Prostate gland (tissue), 2 donors: ENCODE results near the gene RGS2.

Experiments used
- CTCF ChIP-seq, 4 experiments: fragments of 200-600 bp in 2 of 4; fragments of 450-650 bp in 2 of 4; sonication (generic) in 2 of 4; IDR thresholded peaks; 1 replicate in 3 of 4; 2 replicates in 1 of 4; pipeline ENCODE4 v1.5.1; 2016 to 2019; ENCODE audit warnings: antibody characterized with exemption in 4 of 4, mild to moderate bottlenecking in 2 of 4, moderate library complexity in 2 of 4
- POLR2A ChIP-seq: fragments of 450-650 bp; IDR thresholded peaks from one replicate; pipeline ENCODE4 v1.6.1; 2016; ENCODE audit warnings: antibody characterized with exemption, mild to moderate bottlenecking
- POLR2AphosphoS5 ChIP-seq: sonication (generic); formaldehyde crosslinking; IDR thresholded peaks from one replicate; pipeline ENCODE4 v1.6.1; 2017; ENCODE audit warnings: antibody characterized with exemption

- TF ChIP-seq CTCF (IDR thresholded peaks at IDR 0.05): no peak
- TF ChIP-seq POLR2AphosphoS5: no peak
- TF ChIP-seq POLR2A: no peak
Measured at GRCh38 chr1:192792628-192793027, 16.2 kb upstream of the RGS2 start.
